GM12892 (cell line): ENCODE measurements around the gene CHCHD3.

Source experiments
- POLR2A ChIP-seq: IDR thresholded peaks from 2 replicates; pipeline ENCODE4 v1.6.1; 2011; ENCODE audit warnings: low read depth, low read length, control low read depth
- POLR2AphosphoS5 ChIP-seq: IDR thresholded peaks from 2 replicates; pipeline ENCODE4 v1.6.1; 2011; ENCODE audit warnings: low read depth, low read length, control low read depth
- TAF1 ChIP-seq: IDR thresholded peaks from 2 replicates; pipeline ENCODE4 v1.6.1; 2011; ENCODE audit warnings: low read depth, mild to moderate bottlenecking, control low read depth, low read length, borderline replicate concordance

- TF ChIP-seq POLR2AphosphoS5 = no peak
- TF ChIP-seq POLR2A = no peak
- no peak for TF ChIP-seq TAF1
Measured at GRCh38 chr7:132964876-132965275, 117.0 kb downstream of the CHCHD3 start.
